Suprapubic skin (tissue), 4 donors: Measurements from ENCODE around the gene SYNDIG1.

Source experiments
- CTCF ChIP-seq, 2 donors: fragments of 200-600 bp in 1 of 2; fragments of 450-650 bp in 1 of 2; sonication (generic) in 1 of 2; IDR thresholded peaks; one replicate each; pipeline ENCODE4 v1.5.1; 2016 to 2019; ENCODE audit warnings: antibody characterized with exemption in 2 of 2, mild to moderate bottlenecking in 1 of 2, moderate library complexity in 1 of 2
- POLR2A ChIP-seq, 2 donors: fragments of 450-650 bp; IDR thresholded peaks; one replicate each; pipeline ENCODE4 v1.6.1; 2017; ENCODE audit warnings: antibody characterized with exemption in 2 of 2, mild to moderate bottlenecking in 2 of 2, moderate library complexity in 2 of 2
- POLR2AphosphoS5 ChIP-seq, 3 donors: sonication (generic); formaldehyde crosslinking; IDR thresholded peaks; one replicate each; pipeline ENCODE4 v1.6.1; 2017; ENCODE audit warnings: antibody characterized with exemption in 3 of 3

- TF ChIP-seq CTCF (IDR thresholded peaks at IDR 0.05) (no peak), POLR2A (IDR thresholded peaks at IDR 0.05) (no peak), POLR2AphosphoS5 (IDR thresholded peaks at IDR 0.05) (no peak)
Measured at GRCh38 chr20:24572140-24572539, 102.7 kb downstream of the SYNDIG1 start.
